ENCODE results near the gene ACSS3. TPM values are rescaled to one million over a fixed set of nuclear protein-coding genes. Genes with fewer than 3 reads are reported as not detected.

ACSS3 gene
- total RNA-seq, 4 donors from 2014 or later: 5.8 to 12.1 (median 6.9) TPM

DNA sequence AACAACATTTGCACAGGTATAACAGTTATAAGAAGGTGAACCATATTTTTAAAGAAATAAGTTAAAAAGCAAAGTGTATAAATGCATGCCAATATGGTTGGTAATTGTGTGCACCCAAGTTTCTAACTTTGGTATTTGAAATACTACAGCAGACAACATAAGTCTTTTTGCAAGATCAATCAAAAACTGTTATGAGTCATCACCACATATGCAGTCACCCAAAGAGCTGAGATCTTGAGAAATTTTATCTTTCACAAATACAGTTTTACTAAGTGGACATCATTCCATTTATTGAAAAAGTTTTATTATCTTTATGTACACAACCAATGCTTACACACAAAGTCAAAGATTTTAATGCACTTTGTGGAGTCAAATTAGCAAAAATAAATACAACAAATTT, 7.0 kb upstream of the ACSS3 start:
- no peaks in the 10 kb centered on the region for H3K36me3 ChIP-seq
- H3K27me3 ChIP-seq: no peaks in the 10 kb centered on the region
- no peak overlapping the region for H3K4me3 ChIP-seq
- TF ChIP-seq EP300 (IDR thresholded peaks at IDR 0.05) (no peak), POLR2AphosphoS5 (IDR thresholded peaks at IDR 0.05) (no peak), POLR2A (IDR thresholded peaks at IDR 0.05; ENCODE audit: low read depth) (no peak)
- TF ChIP-seq, protein P1, sequence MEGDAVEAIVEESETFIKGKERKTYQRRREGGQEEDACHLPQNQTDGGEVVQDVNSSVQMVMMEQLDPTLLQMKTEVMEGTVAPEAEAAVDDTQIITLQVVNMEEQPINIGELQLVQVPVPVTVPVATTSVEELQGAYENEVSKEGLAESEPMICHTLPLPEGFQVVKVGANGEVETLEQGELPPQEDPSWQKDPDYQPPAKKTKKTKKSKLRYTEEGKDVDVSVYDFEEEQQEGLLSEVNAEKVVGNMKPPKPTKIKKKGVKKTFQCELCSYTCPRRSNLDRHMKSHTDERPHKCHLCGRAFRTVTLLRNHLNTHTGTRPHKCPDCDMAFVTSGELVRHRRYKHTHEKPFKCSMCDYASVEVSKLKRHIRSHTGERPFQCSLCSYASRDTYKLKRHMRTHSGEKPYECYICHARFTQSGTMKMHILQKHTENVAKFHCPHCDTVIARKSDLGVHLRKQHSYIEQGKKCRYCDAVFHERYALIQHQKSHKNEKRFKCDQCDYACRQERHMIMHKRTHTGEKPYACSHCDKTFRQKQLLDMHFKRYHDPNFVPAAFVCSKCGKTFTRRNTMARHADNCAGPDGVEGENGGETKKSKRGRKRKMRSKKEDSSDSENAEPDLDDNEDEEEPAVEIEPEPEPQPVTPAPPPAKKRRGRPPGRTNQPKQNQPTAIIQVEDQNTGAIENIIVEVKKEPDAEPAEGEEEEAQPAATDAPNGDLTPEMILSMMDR (IDR thresholded peaks at IDR 0.05): no peak
- no peaks in the 10 kb centered on the region for H3K9me3 ChIP-seq
- intact Hi-C loops (cut with DNase I): no loop called here
- no peak overlapping the region for H3K27ac ChIP-seq (replicated peaks in 1 of 4)
- no peak for DNase-seq (ENCODE audit: extremely low spot score)
- no peaks in the 10 kb centered on the region for H3K4me1 ChIP-seq

DNA sequence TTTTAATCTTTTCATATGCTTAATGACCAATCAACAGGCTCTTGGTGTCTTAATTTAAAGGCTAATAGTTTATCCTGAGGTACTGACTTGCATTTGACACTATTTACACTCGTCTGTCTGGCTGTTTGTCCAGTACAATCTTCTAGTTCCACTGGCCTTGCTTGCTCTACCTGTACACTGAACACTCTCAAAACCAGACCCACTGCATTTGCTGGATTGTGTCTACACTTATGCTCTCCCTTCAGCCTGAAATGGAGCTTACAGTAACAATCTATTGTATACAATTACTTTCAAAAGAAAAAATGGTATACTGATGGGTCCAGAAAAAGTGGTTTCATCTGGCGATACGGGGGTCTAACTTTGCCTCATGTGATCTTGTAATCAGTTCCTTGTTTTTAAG, 2.3 kb upstream of the ACSS3 start:
- H3K36me3 ChIP-seq: no peaks in the 10 kb centered on the region
- H3K27me3 ChIP-seq: peaks cover 0 to 14% (median 5%) of the 10 kb centered on the region in 4 donors
- H3K9me3 ChIP-seq: no peaks in the 10 kb centered on the region
- TF ChIP-seq, protein P1 (IDR thresholded peaks at IDR 0.05): no peak
- no peak for TF ChIP-seq POLR2A (IDR thresholded peaks at IDR 0.05; ENCODE audit: low read depth)
- TF ChIP-seq POLR2AphosphoS5 (IDR thresholded peaks at IDR 0.05): no peak
- TF ChIP-seq EP300 (IDR thresholded peaks at IDR 0.05): no peak
- WGBS: 76% methylated on average over 3 of the region's 3 CpGs
- intact Hi-C loops (cut with DNase I): no loop called here
- H3K27ac ChIP-seq (replicated peaks in 1 of 4): no peak overlapping the region
- no peak for DNase-seq (ENCODE audit: extremely low spot score)
- H3K4me1 ChIP-seq: peaks cover 3 to 13% (median 10%) of the 10 kb centered on the region in 4 donors
- H3K4me3 ChIP-seq: no peak overlapping the region

DNA sequence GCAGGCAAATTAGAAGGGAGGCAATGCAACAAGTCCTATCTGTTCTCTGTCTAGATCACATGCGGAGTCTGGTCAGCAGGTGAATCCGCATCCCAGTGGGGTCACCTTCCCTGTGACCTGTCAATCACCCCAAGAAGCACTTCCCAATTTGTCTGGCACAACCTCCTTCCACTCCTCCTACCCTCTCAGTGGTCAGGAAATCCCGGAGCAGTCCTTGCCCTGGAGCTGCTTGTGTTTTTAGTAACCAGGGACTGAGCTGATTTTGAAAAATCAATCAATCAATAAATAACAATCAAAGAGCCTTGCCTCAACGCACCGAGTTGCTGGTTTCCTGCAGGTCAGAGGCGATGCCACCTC, 572 bp upstream of the ACSS3 start:
- H3K4me1 ChIP-seq: peaks cover 3 to 15% (median 12%) of the 10 kb centered on the region in 4 donors
- no peak for TF ChIP-seq EP300 (IDR thresholded peaks at IDR 0.05)
- TF ChIP-seq, protein P1 (IDR thresholded peaks at IDR 0.05): no peak
- TF ChIP-seq POLR2A (IDR thresholded peaks at IDR 0.05; ENCODE audit: low read depth): no peak
- no peak for TF ChIP-seq POLR2AphosphoS5 (IDR thresholded peaks at IDR 0.05)
- DNase-seq (ENCODE audit: extremely low spot score): no peak
- H3K4me3 ChIP-seq: peak overlapping the region; percentile 57 to 60 (median 58)
- H3K9me3 ChIP-seq: no peaks in the 10 kb centered on the region
- H3K27me3 ChIP-seq: peaks cover 0 to 14% (median 5%) of the 10 kb centered on the region in 4 donors
- intact Hi-C loops (cut with DNase I): no loop called here
- H3K27ac ChIP-seq (replicated peaks in 1 of 4): peak overlapping the region; percentile 58 to 81 (median 63)
- H3K36me3 ChIP-seq: no peaks in the 10 kb centered on the region
- WGBS: 21% methylated on average over 6 of the region's 6 CpGs

DNA sequence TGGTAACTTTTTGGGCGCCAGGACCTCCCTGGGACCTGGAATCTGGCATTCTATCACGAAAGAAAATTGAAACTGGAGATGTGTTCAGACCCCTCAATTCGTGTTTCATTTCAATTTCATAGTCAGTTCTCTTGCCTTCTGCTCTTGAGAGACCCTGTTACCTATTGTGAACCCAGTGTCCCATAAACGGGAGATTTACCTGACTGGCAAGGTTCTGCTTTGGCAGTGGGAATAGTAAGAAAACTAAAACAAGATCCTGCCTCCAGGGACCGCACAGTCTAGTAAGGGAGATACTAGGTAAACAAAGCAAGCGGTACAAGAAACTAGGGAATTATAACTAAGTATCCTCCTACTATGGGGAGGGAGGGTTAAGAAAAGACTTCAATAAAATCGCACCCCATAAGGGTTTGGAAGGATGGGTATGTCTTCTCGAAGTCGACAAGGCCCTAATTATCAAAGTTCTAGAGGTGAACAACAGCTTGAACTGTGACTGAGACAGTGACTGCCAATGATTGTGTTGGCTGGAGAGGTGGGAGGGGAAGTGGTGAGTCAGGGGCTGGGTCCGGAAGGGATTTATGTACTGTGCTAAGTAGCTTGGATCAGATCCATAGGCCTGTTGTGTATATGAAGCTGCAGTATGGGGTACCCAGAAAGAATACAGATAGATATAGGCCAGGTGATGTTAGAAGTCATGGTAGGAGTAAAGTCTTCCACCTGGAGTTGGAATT, 754 bp downstream of the ACSS3 start:
- no peak for DNase-seq (ENCODE audit: extremely low spot score)
- WGBS: 29% methylated on average over 10 of the region's 10 CpGs
- intact Hi-C loops (cut with DNase I): no loop called here

DNA sequence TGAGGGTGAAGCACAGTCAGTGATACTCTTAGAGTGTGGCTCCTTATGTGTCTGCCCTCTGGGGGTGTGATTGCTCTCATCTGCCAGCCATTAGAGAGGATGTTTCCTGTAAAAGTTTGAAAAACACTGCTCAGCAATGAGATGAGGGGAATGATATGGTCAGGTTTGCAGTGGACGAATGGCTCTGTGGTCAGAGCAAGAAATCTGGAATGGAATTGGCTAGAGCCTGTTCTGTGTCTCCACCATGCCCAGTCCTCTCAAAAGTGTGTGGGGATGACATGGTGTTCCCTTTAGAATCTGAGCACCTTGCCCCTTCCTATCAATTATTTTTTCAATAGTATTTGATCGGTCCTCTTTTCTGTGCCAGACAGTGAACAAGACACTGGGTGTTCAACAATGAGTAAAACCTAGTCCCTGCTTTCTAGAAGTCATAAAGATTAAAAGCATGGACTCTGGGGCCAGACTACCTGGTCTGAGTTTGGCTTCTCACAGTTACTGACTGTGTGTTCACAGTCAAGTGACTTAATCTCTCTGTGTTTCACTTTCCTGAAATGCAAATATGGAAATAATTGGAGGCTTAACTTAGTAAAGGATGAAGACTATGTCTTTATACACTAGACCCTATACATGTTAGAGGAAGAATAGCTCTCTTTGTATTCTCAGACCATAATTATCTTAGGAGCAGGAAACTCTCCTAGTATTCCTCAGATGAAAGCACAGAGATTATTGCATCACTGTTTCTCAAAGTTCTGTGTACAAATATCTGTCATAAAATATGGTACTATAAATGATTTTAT, 1.6 kb downstream of the ACSS3 start:
- Histone ChIP-seq H3K27me3 (peaks cover 0 to 14% (median 5%) of the 10 kb centered on the region in 4 donors), H3K4me3 (peak overlapping the region; percentile 57 to 60 (median 58)), H3K4me1 (peaks cover 6 to 15% (median 12%) of the 10 kb centered on the region in 4 donors), H3K27ac (replicated peaks in 1 of 4) (peak overlapping the region in 2 of 4 donors; percentile 61 to 81), H3K9me3 (no peaks in the 10 kb centered on the region), H3K36me3 (no peaks in the 10 kb centered on the region)
- 61% methylated on average over 2 of the region's 2 CpGs for WGBS
- intact Hi-C loops (cut with DNase I): no loop called here
- DNase-seq (ENCODE audit: extremely low spot score): no peak
- TF ChIP-seq EP300 (IDR thresholded peaks at IDR 0.05) (no peak), POLR2A (IDR thresholded peaks at IDR 0.05; ENCODE audit: low read depth) (no peak), POLR2AphosphoS5 (IDR thresholded peaks at IDR 0.05) (no peak)
- TF ChIP-seq, protein P1 (IDR thresholded peaks at IDR 0.05): no peak

More for the DNA sequence above, 754 bp downstream of the ACSS3 start:
- peak overlapping the region; percentile 57 to 60 (median 58) for H3K4me3 ChIP-seq
- peaks cover 3 to 15% (median 12%) of the 10 kb centered on the region in 4 donors for H3K4me1 ChIP-seq
- peaks cover 0 to 14% (median 5%) of the 10 kb centered on the region in 4 donors for H3K27me3 ChIP-seq
- TF ChIP-seq POLR2A (IDR thresholded peaks at IDR 0.05; ENCODE audit: low read depth) (no peak), EP300 (IDR thresholded peaks at IDR 0.05) (no peak), POLR2AphosphoS5 (IDR thresholded peaks at IDR 0.05) (peak in 1 of 2 donors; percentile 49)
- H3K9me3 ChIP-seq: no peaks in the 10 kb centered on the region
- H3K27ac ChIP-seq (replicated peaks in 1 of 4): peak overlapping the region; percentile 58 to 81 (median 63)
- H3K36me3 ChIP-seq: no peaks in the 10 kb centered on the region
